Measurements from ENCODE around the gene TEX2. TPM values are rescaled to one million over a fixed set of nuclear protein-coding genes. Genes with fewer than 3 reads are reported as not detected.

Gene TEX2
- total and polyA plus RNA-seq, 9 of the 15 experiments (the other 6 are each of a cell fraction or from before 2014, with no cell fraction given) = 4.1 to 27.6 (median 19.3) TPM

DNA sequence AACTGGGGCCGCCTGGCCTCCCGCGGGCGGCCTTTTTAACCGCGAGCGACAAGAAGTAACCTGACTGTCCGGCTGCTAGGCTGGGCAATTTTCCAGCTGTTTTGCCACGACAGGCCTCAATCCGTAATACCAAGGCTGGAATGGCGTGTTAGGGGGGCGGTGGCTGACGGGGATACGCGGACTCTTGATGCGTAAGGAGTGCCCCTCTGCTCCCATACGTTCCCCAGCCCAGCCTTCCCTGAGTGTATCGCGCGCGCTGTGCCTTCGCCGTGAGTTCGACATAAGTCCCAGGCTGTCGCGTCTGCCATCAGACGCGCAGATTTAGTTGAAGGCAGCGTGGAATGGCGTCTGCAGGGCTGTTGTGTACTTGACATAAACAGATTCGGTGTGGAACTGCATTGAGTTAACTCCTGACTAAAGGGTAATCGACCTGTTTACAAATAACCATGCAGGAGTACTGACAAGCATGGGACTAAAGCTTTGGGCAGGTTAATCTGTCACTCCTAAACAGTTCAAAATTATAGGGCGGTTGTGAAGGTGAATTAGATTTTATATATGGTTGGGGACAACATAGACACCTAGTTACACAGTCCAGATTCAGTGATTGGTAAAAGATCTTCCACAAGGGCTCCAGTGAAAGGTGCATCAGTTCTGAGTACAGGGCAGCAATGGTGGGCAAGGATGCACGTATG is 116.5 kb downstream of the TEX2 start (continued):
- TF ChIP-seq, protein P1, sequence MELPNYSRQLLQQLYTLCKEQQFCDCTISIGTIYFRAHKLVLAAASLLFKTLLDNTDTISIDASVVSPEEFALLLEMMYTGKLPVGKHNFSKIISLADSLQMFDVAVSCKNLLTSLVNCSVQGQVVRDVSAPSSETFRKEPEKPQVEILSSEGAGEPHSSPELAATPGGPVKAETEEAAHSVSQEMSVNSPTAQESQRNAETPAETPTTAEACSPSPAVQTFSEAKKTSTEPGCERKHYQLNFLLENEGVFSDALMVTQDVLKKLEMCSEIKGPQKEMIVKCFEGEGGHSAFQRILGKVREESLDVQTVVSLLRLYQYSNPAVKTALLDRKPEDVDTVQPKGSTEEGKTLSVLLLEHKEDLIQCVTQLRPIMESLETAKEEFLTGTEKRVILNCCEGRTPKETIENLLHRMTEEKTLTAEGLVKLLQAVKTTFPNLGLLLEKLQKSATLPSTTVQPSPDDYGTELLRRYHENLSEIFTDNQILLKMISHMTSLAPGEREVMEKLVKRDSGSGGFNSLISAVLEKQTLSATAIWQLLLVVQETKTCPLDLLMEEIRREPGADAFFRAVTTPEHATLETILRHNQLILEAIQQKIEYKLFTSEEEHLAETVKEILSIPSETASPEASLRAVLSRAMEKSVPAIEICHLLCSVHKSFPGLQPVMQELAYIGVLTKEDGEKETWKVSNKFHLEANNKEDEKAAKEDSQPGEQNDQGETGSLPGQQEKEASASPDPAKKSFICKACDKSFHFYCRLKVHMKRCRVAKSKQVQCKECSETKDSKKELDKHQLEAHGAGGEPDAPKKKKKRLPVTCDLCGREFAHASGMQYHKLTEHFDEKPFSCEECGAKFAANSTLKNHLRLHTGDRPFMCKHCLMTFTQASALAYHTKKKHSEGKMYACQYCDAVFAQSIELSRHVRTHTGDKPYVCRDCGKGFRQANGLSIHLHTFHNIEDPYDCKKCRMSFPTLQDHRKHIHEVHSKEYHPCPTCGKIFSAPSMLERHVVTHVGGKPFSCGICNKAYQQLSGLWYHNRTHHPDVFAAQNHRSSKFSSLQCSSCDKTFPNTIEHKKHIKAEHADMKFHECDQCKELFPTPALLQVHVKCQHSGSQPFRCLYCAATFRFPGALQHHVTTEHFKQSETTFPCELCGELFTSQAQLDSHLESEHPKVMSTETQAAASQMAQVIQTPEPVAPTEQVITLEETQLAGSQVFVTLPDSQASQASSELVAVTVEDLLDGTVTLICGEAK (IDR thresholded peaks at IDR 0.05) = no peak
- TF ChIP-seq, protein P1 (CRISPR knock-in tag; IDR thresholded peaks at IDR 0.05) = 0 out of 2 replicates have a peak, but pooled peaks have one; percentile 20
- TF ChIP-seq NCOA6 (IDR thresholded peaks at IDR 0.05) = 0 out of 2 replicates have a peak, but pooled peaks have one; percentile 2
- peak; percentile 80; the same call in 1 of the 2 replicates for TF ChIP-seq HMGXB4 (CRISPR knock-in tag; IDR thresholded peaks at IDR 0.05)
- no peak for TF ChIP-seq MAFF (IDR thresholded peaks at IDR 0.05; ENCODE audit: low read length)
- TF ChIP-seq TGIF2 (CRISPR knock-in tag; IDR thresholded peaks at IDR 0.05) = peak; percentile 6; the same call in 1 of the 2 replicates
- no peak for TF ChIP-seq MCM3 (IDR thresholded peaks at IDR 0.05)
- TF ChIP-seq SUPT5H (IDR thresholded peaks at IDR 0.05) = 0 out of 2 replicates have a peak, but pooled peaks have one; percentile 70
- TF ChIP-seq ZNF780A (CRISPR knock-in tag; IDR thresholded peaks at IDR 0.05) = no peak
- TF ChIP-seq FOXP1 (CRISPR knock-in tag; IDR thresholded peaks at IDR 0.05) = 0 out of 2 replicates have a peak, but pooled peaks have one; percentile 7
- TF ChIP-seq CREB1 (IDR thresholded peaks at IDR 0.05) = peak; percentile 7; the same call in 1 of the 2 replicates
- TF ChIP-seq CREB1 (CRISPR knock-in tag; IDR thresholded peaks at IDR 0.05) = 0 out of 2 replicates have a peak, but pooled peaks have one; percentile 4
- TF ChIP-seq ZBTB49 (CRISPR knock-in tag; IDR thresholded peaks at IDR 0.05; ENCODE audit: borderline replicate concordance) = 0 out of 2 replicates have a peak, but pooled peaks have one; percentile 30
- no peak for TF ChIP-seq ZNF778 (CRISPR knock-in tag; IDR thresholded peaks at IDR 0.05)
- TF ChIP-seq IFI16 (CRISPR knock-in tag; IDR thresholded peaks at IDR 0.05) = no peak
- TF ChIP-seq MCM7 (IDR thresholded peaks at IDR 0.05) = no peak
